Measurements from ENCODE around the gene ADGRD1. TPM values are rescaled to one million over a fixed set of nuclear protein-coding genes. Genes with fewer than 3 reads are reported as not detected.

The ADGRD1 gene
- polyA plus RNA-seq, 1 of the 3 experiments (the other 2 are of a cell fraction): not detected

GRCh38 chr12:131133015-131133905, 179.6 kb downstream of the ADGRD1 start:
- H3F3A ChIP-seq (replicated peaks; ENCODE audit: insufficient read depth): no peaks in the 10 kb centered on the region
- H3K27me3 ChIP-seq (ENCODE audit: insufficient read depth): no peaks in the 10 kb centered on the region
- CTCF ChIA-PET: interaction anchor here (0.7 to 6.6 kb wide), 35 partner anchors 9 to 700 kb away, joined by 3 to 164 read pairs (median 5); partner anchors contain the start of gene ADGRD1
- POLR2A ChIA-PET: no interaction called here
- no peaks in the 10 kb centered on the region for H3K36me3 ChIP-seq (replicated peaks in 1 of 2; ENCODE audit: control insufficient read depth in 1 of 2, insufficient read depth in 2 of 2, low read length in 1 of 2)
- H3K9me2 ChIP-seq: no peaks in the 10 kb centered on the region
- WGBS (ENCODE audit: low lambda C conversion rate): 53% methylated on average over 17 of the region's 19 CpGs
- peaks cover 0 to 49% of the 10 kb centered on the region in 2 experiments; a peak in 1 of 4 replicates for H3K4me1 ChIP-seq (ENCODE audit: control insufficient read depth in 1 of 2, insufficient read depth in 2 of 2, low read depth in 1 of 2, low read length in 1 of 2)
- no peak for DNase-seq
- H3K4me3 ChIP-seq (ENCODE audit: low read depth in 2 of 2, low read length in 1 of 2): no peak overlapping the region
- no peaks in the 10 kb centered on the region for H4K20me1 ChIP-seq (ENCODE audit: insufficient read depth)
- no peak overlapping the region for H2AFZ ChIP-seq (ENCODE audit: low read depth)
- H3K27ac ChIP-seq (ENCODE audit: low read depth in 2 of 2, low read length in 1 of 2): no peak overlapping the region
- H3K79me2 ChIP-seq (ENCODE audit: insufficient read depth): no peaks in the 10 kb centered on the region
- H3K9ac ChIP-seq: no peak overlapping the region
- H3K9me3 ChIP-seq: no peaks in the 10 kb centered on the region
- TF ChIP-seq MAX (IDR thresholded peaks at IDR 0.05; ENCODE audit: low read depth): no peak
- no peak for TF ChIP-seq CHD2 (IDR thresholded peaks at IDR 0.05; ENCODE audit: low read length, partially characterized antibody)
- TF ChIP-seq ZBTB33 (IDR thresholded peaks at IDR 0.05; ENCODE audit: borderline replicate concordance, low read depth): no peak
- TF ChIP-seq NFIC (IDR thresholded peaks at IDR 0.05; ENCODE audit: borderline replicate concordance): no peak
- TF ChIP-seq RFX5 (IDR thresholded peaks at IDR 0.05; ENCODE audit: low read length): no peak
- no peak for TF ChIP-seq GATA2 (CRISPR knock-in tag; IDR thresholded peaks at IDR 0.05)
- no peak for TF ChIP-seq TAF1 (IDR thresholded peaks at IDR 0.05; ENCODE audit: borderline replicate concordance, low read depth, low read length)
- TF ChIP-seq NRF1 (IDR thresholded peaks at IDR 0.05; ENCODE audit: low read depth, low read length): no peak
- TF ChIP-seq IRF3 (IDR thresholded peaks at IDR 0.05; ENCODE audit: low read depth, low read length): no peak
- TF ChIP-seq POLR2AphosphoS5 (IDR thresholded peaks at IDR 0.05; ENCODE audit: low read depth, low read length): no peak
- no peak for TF ChIP-seq RCOR1 (IDR thresholded peaks at IDR 0.05; ENCODE audit: low read length)
- no peak for TF ChIP-seq CTCF (IDR thresholded peaks at IDR 0.05)
- TF ChIP-seq USF2 (IDR thresholded peaks at IDR 0.05; ENCODE audit: borderline replicate concordance, low read depth, low read length): no peak
- TF ChIP-seq GABPA (IDR thresholded peaks at IDR 0.05; ENCODE audit: low read depth): no peak
- TF ChIP-seq MXI1 (IDR thresholded peaks at IDR 0.05; ENCODE audit: low read depth, low read length): no peak
- no peak for TF ChIP-seq RAD21 (IDR thresholded peaks at IDR 0.05; ENCODE audit: low read length)
- TF ChIP-seq FOSL2 (IDR thresholded peaks at IDR 0.05; ENCODE audit: borderline replicate concordance, low read depth): no peak
- TF ChIP-seq JUND (IDR thresholded peaks at IDR 0.05): no peak
- TF ChIP-seq RXRA (IDR thresholded peaks at IDR 0.05; ENCODE audit: borderline replicate concordance, low read depth): no peak
- no peak for TF ChIP-seq TEAD4 (IDR thresholded peaks at IDR 0.05; ENCODE audit: borderline replicate concordance, insufficient read depth)
- no peak overlapping the region for H3K4me2 ChIP-seq

Measured in SK-N-SH (cell line).